IPS DF 4.7 (cell line): ENCODE measurements around the gene EHD3.

Source experiments
- DNase-seq: peaks from one replicate; pipeline ENCODE4 v3.0.0-alpha.2; 2013; ENCODE audit warnings: low spot score; ENCODE audit errors: extremely low read depth

Gene EHD3

GRCh38 chr2:31235504-31235902 is 1.6 kb downstream of the EHD3 start:
- DNase-seq: no peak

GRCh38 chr2:31236433-31237205 is 2.7 kb downstream of the EHD3 start:
- no peak for DNase-seq

GRCh38 chr2:31237348-31238017 is 3.5 kb downstream of the EHD3 start:
- no peak for DNase-seq

- no peak for DNase-seq
Observed at GRCh38 chr2:31238126-31238905, 4.4 kb downstream of the EHD3 start.

- DNase-seq: no peak
Observed at GRCh38 chr2:31238906-31239592, 5.1 kb downstream of the EHD3 start.

- DNase-seq: no peak
Observed at GRCh38 chr2:31239593-31240177, 5.7 kb downstream of the EHD3 start.

- no peak for DNase-seq
Observed at GRCh38 chr2:31240381-31241365, 6.7 kb downstream of the EHD3 start.

GRCh38 chr2:31241625-31242270 is 7.8 kb downstream of the EHD3 start:
- no peak for DNase-seq

- DNase-seq: no peak
Observed at GRCh38 chr2:31243053-31243452, 9.1 kb downstream of the EHD3 start.

GRCh38 chr2:31244101-31244500 is 10.1 kb downstream of the EHD3 start:
- DNase-seq: no peak

GRCh38 chr2:31246184-31246852 is 12.4 kb downstream of the EHD3 start:
- no peak for DNase-seq

GRCh38 chr2:31247711-31248110 is 13.8 kb downstream of the EHD3 start:
- no peak for DNase-seq

GRCh38 chr2:31248139-31248538 is 14.2 kb downstream of the EHD3 start:
- DNase-seq: no peak

- DNase-seq: no peak
Observed at GRCh38 chr2:31249009-31249690, 15.2 kb downstream of the EHD3 start.

GRCh38 chr2:31251018-31251417 is 17.1 kb downstream of the EHD3 start:
- DNase-seq: no peak

GRCh38 chr2:31251851-31252250 is 17.9 kb downstream of the EHD3 start:
- no peak for DNase-seq

- DNase-seq: no peak
Observed at GRCh38 chr2:31253356-31254131, 19.6 kb downstream of the EHD3 start.
